ENCODE results near the gene LYVE1.

DNA sequence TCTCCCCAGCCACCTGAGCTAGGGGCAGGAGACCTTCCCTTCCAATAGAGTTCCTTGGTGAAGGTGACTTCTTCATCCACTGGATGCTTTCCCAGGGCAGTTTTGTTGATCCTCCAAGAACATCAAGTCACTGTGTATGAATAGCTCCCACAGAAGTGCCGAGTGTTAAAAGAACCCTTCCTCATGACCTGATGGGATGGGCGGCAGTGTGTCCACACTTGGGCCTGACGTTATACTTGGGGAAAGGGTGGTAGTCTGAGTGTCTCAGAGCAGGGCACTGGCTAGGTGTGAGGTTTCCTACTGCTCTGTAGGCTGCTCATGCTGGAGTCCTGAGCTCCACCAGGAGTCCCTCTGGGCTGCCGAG is 7.6 kb upstream of the LYVE1 start:
- no peak for TF ChIP-seq EP300 (IDR thresholded peaks at IDR 0.05)
- TF ChIP-seq, protein P1, sequence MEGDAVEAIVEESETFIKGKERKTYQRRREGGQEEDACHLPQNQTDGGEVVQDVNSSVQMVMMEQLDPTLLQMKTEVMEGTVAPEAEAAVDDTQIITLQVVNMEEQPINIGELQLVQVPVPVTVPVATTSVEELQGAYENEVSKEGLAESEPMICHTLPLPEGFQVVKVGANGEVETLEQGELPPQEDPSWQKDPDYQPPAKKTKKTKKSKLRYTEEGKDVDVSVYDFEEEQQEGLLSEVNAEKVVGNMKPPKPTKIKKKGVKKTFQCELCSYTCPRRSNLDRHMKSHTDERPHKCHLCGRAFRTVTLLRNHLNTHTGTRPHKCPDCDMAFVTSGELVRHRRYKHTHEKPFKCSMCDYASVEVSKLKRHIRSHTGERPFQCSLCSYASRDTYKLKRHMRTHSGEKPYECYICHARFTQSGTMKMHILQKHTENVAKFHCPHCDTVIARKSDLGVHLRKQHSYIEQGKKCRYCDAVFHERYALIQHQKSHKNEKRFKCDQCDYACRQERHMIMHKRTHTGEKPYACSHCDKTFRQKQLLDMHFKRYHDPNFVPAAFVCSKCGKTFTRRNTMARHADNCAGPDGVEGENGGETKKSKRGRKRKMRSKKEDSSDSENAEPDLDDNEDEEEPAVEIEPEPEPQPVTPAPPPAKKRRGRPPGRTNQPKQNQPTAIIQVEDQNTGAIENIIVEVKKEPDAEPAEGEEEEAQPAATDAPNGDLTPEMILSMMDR (IDR thresholded peaks at IDR 0.05), result no peak
- TF ChIP-seq POLR2A (IDR thresholded peaks at IDR 0.05), result no peak
